Hematopoietic multipotent progenitor cell treated with erythropoietin and hydrocortisone succinate and interleukin-3 and kit ligand, for 15 days (in vitro differentiated cells): ENCODE measurements around the gene DNASE1L3.
"Not testable (repeated sequence)": the region's sequence is repeated elsewhere in the genome, so short reads cannot be mapped to it uniquely, and the experiment has no call there.

ENCODE experiments used
- DNase-seq: peaks from one replicate; pipeline ENCODE4 v3.0.0-alpha.2; 2015; ENCODE audit warnings: low spot score

DNASE1L3 gene

GRCh38 chr3:58236527-58237237, 25.9 kb upstream of the DNASE1L3 start:
- DNase-seq = no peak

DNA sequence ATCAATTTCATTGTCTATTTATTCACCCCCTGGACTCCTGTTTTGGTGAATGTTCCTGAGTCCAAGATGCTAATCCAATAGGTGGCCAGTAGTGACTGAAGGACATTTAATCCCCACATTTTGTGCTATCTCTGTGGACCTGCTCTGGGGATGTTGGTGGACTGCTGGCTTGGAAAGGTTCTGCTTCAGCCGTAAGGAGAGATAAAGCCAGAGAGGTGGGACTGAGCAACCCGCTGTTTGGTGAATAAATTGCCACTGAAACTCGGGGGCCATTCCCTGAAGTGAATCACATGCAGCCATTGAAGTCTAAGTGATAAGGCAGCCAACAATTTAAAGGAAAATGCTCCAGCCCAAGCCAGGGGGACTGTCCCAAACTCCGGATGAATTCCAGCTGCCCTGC, 25.2 kb upstream of the DNASE1L3 start:
- no peak for DNase-seq

DNA sequence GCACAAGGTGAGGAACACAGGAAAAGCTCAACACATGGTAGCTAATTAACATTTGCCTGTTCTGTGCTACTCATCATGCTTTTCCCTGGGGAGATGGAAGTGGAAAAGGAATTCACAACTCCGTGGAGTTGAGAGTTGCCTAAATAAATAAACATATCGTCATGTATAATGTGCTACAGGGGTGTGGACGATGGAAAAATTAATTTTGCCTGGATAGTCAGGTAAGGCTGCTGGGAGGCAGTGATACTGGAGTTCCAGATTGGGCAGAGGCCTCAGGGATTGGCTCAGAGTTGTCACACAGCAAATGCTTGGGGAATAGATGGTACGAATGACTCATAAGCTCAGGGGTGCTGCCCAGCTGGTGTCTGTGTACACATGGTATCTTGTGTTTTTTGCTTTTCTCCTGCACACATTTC, 23.8 kb upstream of the DNASE1L3 start:
- no peak for DNase-seq

DNA sequence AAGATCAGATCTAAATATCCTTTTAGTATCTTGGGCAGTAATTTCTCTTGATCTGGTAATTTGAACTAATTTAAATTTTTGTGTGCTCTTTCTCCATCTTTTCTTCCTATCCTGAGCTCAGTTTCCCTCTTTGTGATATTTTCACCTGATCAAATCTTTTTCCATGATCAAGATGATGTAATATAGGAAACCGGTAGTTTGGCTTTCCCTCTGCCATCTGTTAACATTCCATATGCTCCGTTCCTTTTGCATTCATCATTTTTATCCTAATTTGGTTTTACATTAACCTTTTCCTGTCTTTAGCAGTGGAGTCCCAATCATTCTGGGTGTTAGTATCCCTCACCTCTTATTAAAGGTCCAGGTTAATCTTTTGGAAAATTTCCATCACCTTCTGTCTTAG, 20.9 kb upstream of the DNASE1L3 start:
- no peak for DNase-seq

DNA sequence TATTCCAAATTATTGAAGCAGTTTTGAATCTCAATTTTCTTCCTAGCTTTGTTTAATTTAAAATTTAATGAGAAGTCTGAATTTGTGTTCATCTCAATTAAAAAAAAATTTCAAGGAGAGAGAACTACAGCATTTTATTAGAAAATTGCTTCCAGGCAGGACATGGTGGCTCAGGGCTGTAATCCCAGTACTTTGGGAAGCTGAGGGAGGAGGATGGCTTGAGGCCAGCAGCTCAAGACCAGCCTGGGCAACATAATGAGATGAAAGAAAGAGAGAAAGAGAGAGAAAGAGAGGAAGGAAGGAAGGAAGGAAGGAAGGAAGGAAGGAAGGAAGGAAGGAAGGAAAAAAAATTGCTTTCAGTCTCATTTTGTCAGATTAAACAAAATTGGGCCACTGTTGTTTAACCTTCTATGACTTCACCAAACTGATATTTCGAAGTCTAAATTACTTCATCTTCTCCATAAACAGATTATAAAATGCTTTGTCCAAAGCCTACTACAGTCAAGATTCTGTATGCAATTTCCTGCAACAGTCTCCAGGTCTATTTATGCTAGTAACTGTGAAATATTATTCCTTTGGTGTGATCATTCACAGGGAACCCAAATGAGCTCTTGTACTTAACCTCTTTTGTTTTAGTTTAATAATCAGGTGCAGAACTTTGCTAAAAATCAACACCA, 20.2 kb upstream of the DNASE1L3 start:
- DNase-seq = no peak

DNA sequence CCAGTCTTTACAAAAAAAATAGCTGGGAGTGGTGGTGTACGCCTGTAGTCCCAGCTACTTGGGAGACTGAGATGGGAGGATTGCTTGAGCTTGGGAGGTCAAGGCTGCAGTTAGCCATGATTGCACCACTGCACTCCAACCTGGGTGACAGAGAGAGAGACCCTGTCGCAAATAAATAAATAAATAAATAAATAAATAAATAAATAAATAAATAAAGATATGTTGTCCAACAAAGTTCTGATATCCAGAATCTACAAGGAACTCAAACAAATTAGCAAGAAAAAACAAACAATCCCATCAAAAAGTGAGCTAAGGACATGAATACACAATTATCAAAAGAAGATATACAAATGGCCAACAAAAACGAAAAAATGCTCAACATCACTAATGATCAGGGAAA, 17.2 kb upstream of the DNASE1L3 start:
- not testable (repeated sequence) for DNase-seq

DNA sequence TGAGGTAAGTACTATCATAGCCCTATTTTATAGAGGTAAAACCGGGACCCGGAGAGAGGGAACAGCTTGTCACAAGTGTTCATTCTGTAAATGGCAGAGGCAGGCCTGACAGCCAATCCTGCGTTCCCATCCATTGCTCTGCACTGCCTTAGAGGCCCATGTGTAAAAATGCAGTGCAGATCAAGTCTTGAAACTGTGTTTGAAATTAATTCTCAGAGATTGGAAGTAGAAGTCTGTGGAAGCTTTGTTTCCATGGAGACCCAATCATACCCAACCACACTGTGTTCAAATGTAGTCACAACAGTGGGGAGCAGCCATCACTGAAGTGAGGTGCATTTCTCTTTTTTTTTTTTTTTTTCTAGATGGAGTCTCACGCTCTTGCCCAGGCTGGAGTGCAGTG, 13.1 kb upstream of the DNASE1L3 start:
- DNase-seq = no peak

DNA sequence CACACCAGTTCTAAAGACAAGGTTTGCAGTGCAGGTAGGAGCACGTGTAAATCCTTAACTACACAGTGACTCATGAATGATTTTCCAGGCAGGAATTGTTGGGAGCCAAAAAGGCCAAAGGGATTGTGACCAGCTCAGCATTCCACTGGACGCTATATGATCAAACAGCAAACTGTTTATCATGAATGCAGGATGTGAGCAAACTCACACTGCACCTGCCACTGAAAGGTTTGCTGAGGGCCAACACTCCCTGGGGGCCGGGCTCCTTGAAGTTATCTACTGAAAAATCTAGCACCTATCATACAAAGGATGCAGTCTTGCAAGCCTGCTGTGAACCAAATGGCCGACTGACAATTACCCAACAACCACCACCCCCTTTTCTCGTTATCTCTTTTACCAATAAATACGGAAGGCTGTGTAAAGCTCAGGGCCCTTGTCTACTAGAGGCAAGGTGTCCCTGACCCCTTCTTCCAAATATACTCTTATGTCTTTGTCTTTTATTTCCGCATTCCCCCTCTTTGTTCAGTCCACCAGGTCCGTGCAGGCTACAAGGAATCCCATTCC, 11.5 kb upstream of the DNASE1L3 start:
- no peak for DNase-seq

DNA sequence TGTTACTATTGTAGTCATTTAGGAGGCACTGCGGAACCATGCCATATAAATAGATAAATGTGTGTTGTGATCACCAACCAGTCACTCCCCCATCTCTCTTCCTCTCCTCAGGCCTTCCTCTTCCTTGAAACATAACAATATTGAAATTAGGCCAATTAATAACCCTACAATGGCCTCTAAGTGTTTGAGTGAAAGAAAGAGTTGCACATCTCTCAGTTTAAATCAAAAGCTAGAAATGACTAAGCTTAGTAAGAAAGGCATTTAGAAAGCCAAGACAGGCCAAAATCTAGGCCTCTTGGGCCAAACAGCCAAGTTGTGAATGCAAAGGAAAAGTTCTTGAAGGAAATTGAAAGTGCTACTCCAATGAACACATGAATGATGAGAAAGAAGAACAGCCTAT, 8.1 kb upstream of the DNASE1L3 start:
- DNase-seq = no peak

DNA sequence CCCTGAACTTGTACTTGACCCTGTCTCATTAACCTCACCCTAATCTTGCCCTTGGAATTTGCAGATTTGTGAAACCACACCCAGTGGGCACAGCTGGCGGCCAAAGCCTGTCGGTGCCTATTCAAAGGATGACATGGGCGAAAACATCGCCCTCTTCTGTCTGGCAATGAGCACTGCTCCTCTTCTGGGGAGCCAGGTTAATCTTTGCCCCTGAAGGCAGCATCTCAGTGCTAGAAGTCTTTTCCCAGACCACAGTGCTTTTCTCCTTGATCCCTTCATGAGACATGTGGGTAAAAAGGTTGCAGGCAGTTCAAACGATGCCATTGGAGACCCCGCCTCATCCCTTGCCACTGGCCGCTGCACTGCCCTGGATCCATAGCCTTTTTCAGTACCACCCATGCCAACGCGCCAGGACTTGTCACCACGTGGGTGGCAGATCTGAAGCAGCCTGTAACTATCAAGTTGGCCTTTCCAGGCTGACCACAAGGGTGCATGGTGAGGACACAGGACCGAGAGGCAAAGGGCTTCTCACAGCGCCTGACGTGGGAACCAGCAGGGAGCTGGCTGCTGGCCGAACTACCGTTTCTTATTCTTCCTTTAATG, 6.5 kb upstream of the DNASE1L3 start:
- DNase-seq = peak; percentile 58

GRCh38 chr3:58216496-58217195, 5.9 kb upstream of the DNASE1L3 start:
- DNase-seq = no peak

GRCh38 chr3:58215317-58216025, 4.7 kb upstream of the DNASE1L3 start:
- no peak for DNase-seq

DNA sequence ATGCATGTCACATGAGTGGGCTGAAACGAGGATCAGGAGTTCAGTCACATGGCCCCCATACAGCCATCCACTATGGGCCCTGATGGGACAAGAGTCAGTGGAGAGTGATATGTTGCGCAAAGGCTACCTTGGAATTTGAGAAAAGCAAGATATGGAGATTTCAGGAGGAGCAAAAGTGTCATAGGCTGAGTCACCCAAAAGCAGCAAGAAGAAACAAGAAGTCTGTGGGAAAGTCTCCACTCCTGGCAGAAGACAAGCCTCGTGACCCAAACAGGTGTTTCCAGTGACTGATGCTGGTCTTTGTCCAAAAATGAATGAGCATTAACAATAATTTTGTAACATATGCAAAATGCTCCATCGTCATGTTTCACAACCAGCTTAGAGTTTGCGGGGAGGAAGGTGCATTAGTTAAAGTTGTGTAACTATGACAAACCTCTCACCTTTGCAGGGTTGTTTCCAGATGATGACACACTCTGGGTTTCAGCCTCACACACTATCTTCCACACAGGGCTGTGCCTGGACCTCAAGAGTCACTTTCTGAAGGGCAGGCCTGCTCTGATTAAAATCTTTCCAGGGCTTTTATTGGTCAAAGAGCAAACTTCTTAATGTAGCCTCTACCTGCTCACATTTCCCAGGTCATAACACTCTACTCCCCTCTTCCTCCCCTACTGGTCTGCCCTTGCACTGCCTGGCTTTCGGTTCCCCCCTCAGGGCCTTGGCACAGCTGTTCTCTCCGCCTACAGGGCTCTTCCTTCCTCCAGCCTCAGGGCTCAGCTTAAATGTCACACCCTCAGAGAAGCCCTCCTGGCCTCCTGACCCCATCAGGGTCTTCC, 3.9 kb upstream of the DNASE1L3 start:
- DNase-seq = no peak

GRCh38 chr3:58209933-58210332, 839 bp downstream of the DNASE1L3 start:
- no peak for DNase-seq

GRCh38 chr3:58207954-58208353, 2.8 kb downstream of the DNASE1L3 start:
- no peak for DNase-seq

GRCh38 chr3:58206406-58207011, 4.3 kb downstream of the DNASE1L3 start:
- DNase-seq = no peak

- DNase-seq = no peak
These were observed 4.8 kb downstream of the DNASE1L3 start for GRCh38 chr3:58205981-58206380.

DNA sequence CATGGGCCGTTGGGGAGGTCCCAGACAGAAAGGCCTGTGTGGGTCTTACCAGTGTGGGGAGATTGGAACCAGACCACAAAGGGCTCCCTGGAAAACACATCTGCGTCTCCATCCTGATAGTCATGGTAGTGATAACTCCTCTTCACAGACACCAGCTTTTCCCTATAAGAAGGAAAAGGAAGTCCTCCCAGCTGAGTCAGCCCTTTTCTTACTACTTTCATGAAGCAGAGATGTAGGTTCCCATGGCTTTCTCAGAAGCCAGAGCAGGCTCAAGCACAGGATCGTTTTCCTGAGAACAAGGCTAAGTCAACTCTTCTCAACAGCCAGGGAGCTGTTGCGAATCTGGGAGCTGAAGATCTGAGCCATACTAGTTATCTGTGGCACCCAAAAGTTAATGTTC, 6.1 kb downstream of the DNASE1L3 start:
- no peak for DNase-seq

GRCh38 chr3:58203541-58203940, 7.2 kb downstream of the DNASE1L3 start:
- DNase-seq = no peak

- no peak for DNase-seq
These were observed 7.8 kb downstream of the DNASE1L3 start for GRCh38 chr3:58202917-58203360.
